Measurements from ENCODE around the gene CRIP3. TPM values are rescaled to one million over a fixed set of nuclear protein-coding genes. Genes with fewer than 3 reads are reported as not detected.

Gene CRIP3
- total and polyA plus RNA-seq, 10 of the 15 experiments (the other 5 are each of a cell fraction or from before 2014, with no cell fraction given): 1.5 to 9.2 (median 2.2) TPM

DNA sequence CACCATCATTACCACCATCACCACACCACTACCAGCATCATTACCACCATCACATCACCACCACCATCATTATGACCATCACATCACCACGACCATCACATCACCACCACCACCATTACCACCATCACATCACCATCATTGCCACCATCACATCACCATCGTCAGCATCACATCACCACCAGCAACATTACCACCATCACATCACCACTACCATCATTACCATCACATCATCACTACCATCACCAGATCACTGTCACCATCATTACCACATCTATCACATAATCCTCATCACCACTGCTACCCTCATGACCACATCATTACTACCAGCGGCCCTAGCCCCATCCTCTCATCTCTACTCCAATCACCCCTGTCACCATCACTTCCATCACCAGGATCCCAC is 14.1 kb downstream of the CRIP3 start:
- Histone ChIP-seq H3K79me2 (ENCODE audit: control insufficient read depth, insufficient read depth, low read length) (no peaks in the 10 kb centered on the region), H3K4me1 (ENCODE audit: control insufficient read depth, insufficient read depth, low read length) (no peaks in the 10 kb centered on the region), H3K9ac (ENCODE audit: control insufficient read depth, insufficient read depth, low read length) (no peak overlapping the region), H2AFZ (ENCODE audit: control insufficient read depth, low read depth, low read length) (no peak overlapping the region), H3K27ac (ENCODE audit: control insufficient read depth, insufficient read depth) (no peak overlapping the region), H3K36me3 (ENCODE audit: control insufficient read depth in 2 of 2, insufficient read depth in 2 of 2, low read length in 1 of 2) (no peaks in the 10 kb centered on the region), H3K27me3 (replicated peaks in 1 of 2; ENCODE audit: control insufficient read depth in 2 of 2, insufficient read depth in 2 of 2, low read length in 1 of 2) (no peaks in the 10 kb centered on the region), H3K4me2 (ENCODE audit: control insufficient read depth, insufficient read depth) (no peak overlapping the region), H3K9me3 (replicated peaks; ENCODE audit: control insufficient read depth, insufficient read depth, low read length) (no peaks in the 10 kb centered on the region; the same call in 2 of the 3 replicates), H4K20me1 (ENCODE audit: control insufficient read depth, insufficient read depth) (no peaks in the 10 kb centered on the region), H3K4me3 (no peak overlapping the region)
- ATAC-seq (no peak), DNase-seq (ENCODE audit: low read depth, low spot score) (no peak), FAIRE-seq (peak; percentile 72)
- in situ Hi-C loops (cut with MboI) (no loop called here), intact Hi-C loops (cut with micrococcal nuclease; ENCODE audit: unreplicated experiment) (no loop called here)
- RAD21 ChIA-PET (ENCODE audit: unreplicated experiment): no interaction called here
- TF ChIP-seq RELA (IDR thresholded peaks at IDR 0.05; ENCODE audit: borderline replicate concordance, partially characterized antibody) (no peak), RCOR1 (conservative IDR thresholded peaks at IDR 0.05; ENCODE audit: low read depth, low read length) (no peak), IKZF1 (conservative IDR thresholded peaks at IDR 0.05) (no peak)
- TF ChIP-seq, protein P1, sequence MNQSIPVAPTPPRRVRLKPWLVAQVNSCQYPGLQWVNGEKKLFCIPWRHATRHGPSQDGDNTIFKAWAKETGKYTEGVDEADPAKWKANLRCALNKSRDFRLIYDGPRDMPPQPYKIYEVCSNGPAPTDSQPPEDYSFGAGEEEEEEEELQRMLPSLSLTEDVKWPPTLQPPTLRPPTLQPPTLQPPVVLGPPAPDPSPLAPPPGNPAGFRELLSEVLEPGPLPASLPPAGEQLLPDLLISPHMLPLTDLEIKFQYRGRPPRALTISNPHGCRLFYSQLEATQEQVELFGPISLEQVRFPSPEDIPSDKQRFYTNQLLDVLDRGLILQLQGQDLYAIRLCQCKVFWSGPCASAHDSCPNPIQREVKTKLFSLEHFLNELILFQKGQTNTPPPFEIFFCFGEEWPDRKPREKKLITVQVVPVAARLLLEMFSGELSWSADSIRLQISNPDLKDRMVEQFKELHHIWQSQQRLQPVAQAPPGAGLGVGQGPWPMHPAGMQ (IDR thresholded peaks at IDR 0.05; ENCODE audit: borderline replicate concordance): 0 out of 2 replicates have a peak, but pooled peaks have one; percentile 20
- BruUV-seq (replicated peaks): no TSS peak
- WGBS (ENCODE audit: insufficient coverage, insufficient replicate concordance, low lambda C conversion rate, missing lambda C conversion rate): 32% methylated on average over 3 of the region's 3 CpGs
- POLR2A ChIA-PET: no interaction called here
- CTCF ChIA-PET: no interaction called here
- SMC1A ChIA-PET (ENCODE audit: uncharacterized antibody, unreplicated experiment): no interaction called here

DNA sequence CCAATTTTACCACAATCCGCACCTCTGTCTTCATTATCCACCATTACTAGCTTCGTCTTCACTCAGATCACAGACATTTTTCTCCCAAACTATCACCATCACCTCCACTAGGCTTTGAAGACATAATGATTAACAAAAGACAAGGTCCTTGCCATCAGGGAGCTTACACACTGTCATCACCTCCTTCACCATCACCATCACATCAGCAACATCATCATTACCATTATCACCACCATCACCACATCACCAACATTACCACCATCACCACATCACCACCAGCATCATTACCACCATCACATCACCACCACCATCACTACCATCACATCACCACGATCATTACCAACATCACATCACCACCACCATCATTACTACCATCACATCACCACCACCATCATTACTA is 14.9 kb downstream of the CRIP3 start:
- Histone ChIP-seq H3K9me3 (replicated peaks; ENCODE audit: control insufficient read depth, insufficient read depth, low read length) (no peaks in the 10 kb centered on the region; the same call in 2 of the 3 replicates), H3K27me3 (replicated peaks in 1 of 2; ENCODE audit: control insufficient read depth in 2 of 2, insufficient read depth in 2 of 2, low read length in 1 of 2) (no peaks in the 10 kb centered on the region), H3K27ac (ENCODE audit: control insufficient read depth, insufficient read depth) (no peak overlapping the region), H3K36me3 (ENCODE audit: control insufficient read depth in 2 of 2, insufficient read depth in 2 of 2, low read length in 1 of 2) (no peaks in the 10 kb centered on the region), H3K4me3 (no peak overlapping the region), H3K4me1 (ENCODE audit: control insufficient read depth, insufficient read depth, low read length) (no peaks in the 10 kb centered on the region), H2AFZ (ENCODE audit: control insufficient read depth, low read depth, low read length) (no peak overlapping the region), H4K20me1 (ENCODE audit: control insufficient read depth, insufficient read depth) (no peaks in the 10 kb centered on the region), H3K79me2 (ENCODE audit: control insufficient read depth, insufficient read depth, low read length) (no peaks in the 10 kb centered on the region), H3K9ac (ENCODE audit: control insufficient read depth, insufficient read depth, low read length) (no peak overlapping the region), H3K4me2 (ENCODE audit: control insufficient read depth, insufficient read depth) (no peak overlapping the region)
- 58% methylated on average over 3 of the region's 3 CpGs for WGBS (ENCODE audit: insufficient coverage, insufficient replicate concordance, low lambda C conversion rate, missing lambda C conversion rate)
- ATAC-seq (no peak), DNase-seq (ENCODE audit: low read depth, low spot score) (no peak), FAIRE-seq (no peak)
- intact Hi-C loops (cut with micrococcal nuclease; ENCODE audit: unreplicated experiment): no loop called here
- CTCF ChIA-PET: interaction anchor here (2.3 kb wide), 1 partner anchor 15 kb away, joined by 8 read pairs; the partner anchor contains the start of gene CRIP3
- POLR2A ChIA-PET: no interaction called here
- RAD21 ChIA-PET (ENCODE audit: unreplicated experiment): no interaction called here
- no TSS peak for BruUV-seq (replicated peaks)
- SMC1A ChIA-PET (ENCODE audit: uncharacterized antibody, unreplicated experiment): no interaction called here
- in situ Hi-C loops (cut with MboI): no loop called here
- TF ChIP-seq SMC3 (IDR thresholded peaks at IDR 0.05; ENCODE audit: borderline replicate concordance, low read length) (no peak), GATAD2B (conservative IDR thresholded peaks at IDR 0.05; ENCODE audit: low read depth) (no peak), NBN (IDR thresholded peaks at IDR 0.05) (no peak), EP300 (IDR thresholded peaks at IDR 0.05; ENCODE audit: borderline replicate concordance in 1 of 2, control insufficient read depth in 1 of 2, low read depth in 2 of 2, low read length in 2 of 2) (no peak)
